Measurements from ENCODE around the gene USF3.

GRCh38 chr3:113717818-113718217 is 21.4 kb upstream of the USF3 start:
- no peak for TF ChIP-seq EZH2 (IDR thresholded peaks at IDR 0.05; ENCODE audit: borderline replicate concordance, insufficient read depth, low read length, poor library complexity, severe bottlenecking)
- no peak for TF ChIP-seq CTCF (IDR thresholded peaks at IDR 0.05; ENCODE audit: poor library complexity, severe bottlenecking)
- TF ChIP-seq MXI1 (conservative IDR thresholded peaks at IDR 0.05; ENCODE audit: poor library complexity, severe bottlenecking): no peak

Measured in neural cell (in vitro differentiated cells).